ENCODE measurements around the gene SP6. TPM values are rescaled to one million over a fixed set of nuclear protein-coding genes. Genes with fewer than 3 reads are reported as not detected.

Gene SP6
- total RNA-seq, 4 donors from 2014 or later: 0.74 to 1.7 (median 1.2) TPM

DNA sequence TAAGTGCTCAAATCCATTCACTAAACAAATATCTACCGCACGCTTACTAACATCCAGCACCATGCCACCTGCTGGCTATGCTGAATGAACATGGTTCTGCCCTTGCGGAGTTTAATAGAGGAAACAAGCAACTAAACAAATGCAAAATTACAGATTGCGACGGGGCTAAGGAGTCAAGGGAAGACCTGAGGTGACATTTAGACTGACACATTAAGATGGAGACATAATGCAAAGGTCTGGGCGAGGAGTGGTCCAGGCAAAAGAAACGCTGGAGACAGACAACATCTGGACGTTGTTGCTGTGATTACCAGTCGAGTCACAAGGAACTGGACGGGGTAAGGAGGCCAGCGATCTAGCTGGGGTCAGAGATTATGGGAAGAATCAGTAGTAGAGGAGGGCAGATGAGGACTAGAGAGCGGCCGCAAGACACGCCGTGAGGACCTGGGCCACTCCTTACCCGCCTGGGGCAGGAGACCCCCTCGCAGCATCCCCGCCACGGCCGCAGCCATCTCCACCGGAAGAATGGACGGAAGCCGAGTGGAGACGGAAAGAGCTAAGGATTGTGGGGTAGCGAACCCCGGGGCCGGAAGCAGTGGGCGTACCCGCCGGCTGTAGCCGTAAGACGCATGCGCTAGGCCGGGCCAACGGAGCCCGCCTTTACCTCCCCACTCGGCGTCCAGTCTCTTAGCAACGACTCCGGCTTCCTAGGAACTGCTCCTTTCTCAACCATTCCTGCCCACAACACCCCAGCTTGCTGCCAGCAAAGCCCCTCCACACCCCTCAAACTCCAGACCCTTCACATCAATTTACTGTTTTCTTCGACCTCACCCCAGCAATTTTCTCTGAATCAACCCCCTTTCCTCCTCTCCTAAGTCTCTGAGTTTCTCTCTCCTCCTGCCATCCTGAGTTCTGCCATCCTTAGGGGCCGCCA, 19.7 kb downstream of the SP6 start, which contains the start of the genes LRRC46 and MRPL10:
Gene LRRC46 (plus strand): TSS at position 668 of the 931 bp plus-strand sequence. CDS start 320 bp downstream, outside the sequence.
Gene MRPL10 (minus strand): TSS at position 539 of the 931 bp plus-strand sequence. CDS start 30 bp downstream, at position 509.
- ATAC-seq (ENCODE audit: low FRiP score) (peak; percentile 95), DNase-seq (ENCODE audit: low spot score) (peak; percentile 74)
- TF ChIP-seq, protein P1, sequence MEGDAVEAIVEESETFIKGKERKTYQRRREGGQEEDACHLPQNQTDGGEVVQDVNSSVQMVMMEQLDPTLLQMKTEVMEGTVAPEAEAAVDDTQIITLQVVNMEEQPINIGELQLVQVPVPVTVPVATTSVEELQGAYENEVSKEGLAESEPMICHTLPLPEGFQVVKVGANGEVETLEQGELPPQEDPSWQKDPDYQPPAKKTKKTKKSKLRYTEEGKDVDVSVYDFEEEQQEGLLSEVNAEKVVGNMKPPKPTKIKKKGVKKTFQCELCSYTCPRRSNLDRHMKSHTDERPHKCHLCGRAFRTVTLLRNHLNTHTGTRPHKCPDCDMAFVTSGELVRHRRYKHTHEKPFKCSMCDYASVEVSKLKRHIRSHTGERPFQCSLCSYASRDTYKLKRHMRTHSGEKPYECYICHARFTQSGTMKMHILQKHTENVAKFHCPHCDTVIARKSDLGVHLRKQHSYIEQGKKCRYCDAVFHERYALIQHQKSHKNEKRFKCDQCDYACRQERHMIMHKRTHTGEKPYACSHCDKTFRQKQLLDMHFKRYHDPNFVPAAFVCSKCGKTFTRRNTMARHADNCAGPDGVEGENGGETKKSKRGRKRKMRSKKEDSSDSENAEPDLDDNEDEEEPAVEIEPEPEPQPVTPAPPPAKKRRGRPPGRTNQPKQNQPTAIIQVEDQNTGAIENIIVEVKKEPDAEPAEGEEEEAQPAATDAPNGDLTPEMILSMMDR (IDR thresholded peaks at IDR 0.05): no peak

DNA sequence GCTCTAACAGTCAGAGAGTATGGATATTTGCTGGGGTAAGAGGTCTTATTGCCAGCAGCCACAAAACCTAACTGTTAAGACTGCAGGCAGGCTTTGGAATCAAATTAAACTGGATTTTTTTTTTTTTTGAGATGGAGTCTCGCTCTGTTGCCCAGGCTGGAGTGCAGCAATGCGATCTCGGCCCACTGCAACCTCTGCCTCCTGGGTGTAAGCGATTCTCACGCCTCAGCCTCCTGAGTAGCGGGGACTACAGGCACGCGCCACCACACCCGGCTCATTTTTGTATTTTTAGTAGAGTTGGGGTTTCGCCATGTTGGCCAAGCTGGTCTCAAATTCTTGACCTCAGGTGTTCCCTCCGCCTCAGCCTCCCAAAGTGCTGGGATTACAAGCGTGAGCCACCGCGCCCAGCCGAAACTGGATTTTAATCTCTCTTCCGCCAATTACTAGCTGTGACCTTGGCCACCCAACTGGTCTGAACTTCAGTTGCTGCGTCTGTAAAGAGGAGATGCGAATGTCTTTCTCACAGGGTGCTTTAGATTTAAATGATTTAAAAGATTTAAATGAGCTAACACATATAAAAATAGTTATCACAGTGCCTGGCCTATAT, 20.5 kb downstream of the SP6 start:
- DNase-seq (ENCODE audit: low spot score) (no peak), ATAC-seq (ENCODE audit: low FRiP score) (no peak)
- TF ChIP-seq, protein P1 (IDR thresholded peaks at IDR 0.05): no peak

DNA sequence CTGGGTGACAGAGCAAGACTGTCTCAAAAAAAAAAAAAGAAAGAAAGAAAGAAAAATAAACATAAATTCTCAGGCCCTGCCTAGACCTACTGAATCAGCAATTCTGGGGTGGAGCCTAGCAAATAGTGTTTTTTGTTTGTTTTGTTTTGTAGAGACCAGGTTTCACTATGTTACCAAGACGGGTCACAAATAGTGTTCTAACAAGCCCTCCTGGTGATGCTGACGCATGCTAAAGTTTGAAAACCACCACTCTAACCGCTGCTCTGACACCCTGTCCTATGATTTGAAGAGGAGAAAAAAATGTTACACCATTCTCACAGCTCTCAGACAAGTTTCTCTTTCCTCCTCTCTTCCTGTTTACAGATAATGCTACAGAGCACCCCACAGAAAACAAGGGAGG, 21.1 kb downstream of the SP6 start:
- TF ChIP-seq, protein P1 (IDR thresholded peaks at IDR 0.05): no peak
- DNase-seq (ENCODE audit: low spot score): no peak
- ATAC-seq (ENCODE audit: low FRiP score): no peak

DNA sequence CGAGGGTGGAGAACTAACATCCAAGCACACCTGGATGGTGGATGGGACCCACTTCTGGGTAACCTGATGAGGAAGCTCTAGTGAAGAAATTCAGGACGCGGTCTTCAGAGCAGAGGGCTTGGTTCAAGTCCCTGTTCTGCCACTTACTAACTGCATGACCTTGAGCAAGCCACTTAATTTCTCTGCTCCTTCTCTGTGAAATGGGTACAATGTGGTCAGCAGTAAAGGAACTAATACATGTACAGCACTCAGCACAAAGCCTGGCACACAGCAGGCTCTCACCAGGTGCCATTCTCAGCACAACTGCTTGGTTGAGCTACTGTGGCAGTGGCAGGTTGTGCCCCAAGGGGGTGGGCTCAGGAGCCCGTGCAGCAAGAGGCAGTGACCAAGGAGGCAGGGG, 27.4 kb downstream of the SP6 start:
- ATAC-seq (ENCODE audit: low FRiP score) (no peak), DNase-seq (ENCODE audit: low spot score) (no peak)
- TF ChIP-seq, protein P1 (IDR thresholded peaks at IDR 0.05): no peak

DNA sequence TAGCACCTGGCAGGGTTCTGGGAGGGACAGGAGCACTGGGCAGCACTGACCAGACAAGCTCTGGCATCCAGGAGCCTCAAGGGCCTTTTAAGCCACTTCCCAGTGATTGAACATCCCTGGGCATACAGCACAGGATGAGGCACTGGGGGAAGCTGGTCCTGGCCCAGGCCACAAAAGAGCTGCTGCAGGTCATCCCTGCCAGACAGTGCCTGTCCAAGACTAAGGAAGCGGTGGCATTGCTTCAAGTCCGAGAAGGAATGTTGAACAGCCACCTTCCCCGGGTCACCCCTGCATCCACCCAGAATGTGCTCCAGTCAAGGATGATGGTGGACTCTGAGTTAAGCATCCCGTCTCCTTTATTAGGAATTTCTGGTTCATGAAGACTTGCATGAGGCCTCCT, 28.2 kb downstream of the SP6 start:
- TF ChIP-seq, protein P1 (IDR thresholded peaks at IDR 0.05): no peak
- ATAC-seq (ENCODE audit: low FRiP score) (no peak), DNase-seq (ENCODE audit: low spot score) (no peak)

DNA sequence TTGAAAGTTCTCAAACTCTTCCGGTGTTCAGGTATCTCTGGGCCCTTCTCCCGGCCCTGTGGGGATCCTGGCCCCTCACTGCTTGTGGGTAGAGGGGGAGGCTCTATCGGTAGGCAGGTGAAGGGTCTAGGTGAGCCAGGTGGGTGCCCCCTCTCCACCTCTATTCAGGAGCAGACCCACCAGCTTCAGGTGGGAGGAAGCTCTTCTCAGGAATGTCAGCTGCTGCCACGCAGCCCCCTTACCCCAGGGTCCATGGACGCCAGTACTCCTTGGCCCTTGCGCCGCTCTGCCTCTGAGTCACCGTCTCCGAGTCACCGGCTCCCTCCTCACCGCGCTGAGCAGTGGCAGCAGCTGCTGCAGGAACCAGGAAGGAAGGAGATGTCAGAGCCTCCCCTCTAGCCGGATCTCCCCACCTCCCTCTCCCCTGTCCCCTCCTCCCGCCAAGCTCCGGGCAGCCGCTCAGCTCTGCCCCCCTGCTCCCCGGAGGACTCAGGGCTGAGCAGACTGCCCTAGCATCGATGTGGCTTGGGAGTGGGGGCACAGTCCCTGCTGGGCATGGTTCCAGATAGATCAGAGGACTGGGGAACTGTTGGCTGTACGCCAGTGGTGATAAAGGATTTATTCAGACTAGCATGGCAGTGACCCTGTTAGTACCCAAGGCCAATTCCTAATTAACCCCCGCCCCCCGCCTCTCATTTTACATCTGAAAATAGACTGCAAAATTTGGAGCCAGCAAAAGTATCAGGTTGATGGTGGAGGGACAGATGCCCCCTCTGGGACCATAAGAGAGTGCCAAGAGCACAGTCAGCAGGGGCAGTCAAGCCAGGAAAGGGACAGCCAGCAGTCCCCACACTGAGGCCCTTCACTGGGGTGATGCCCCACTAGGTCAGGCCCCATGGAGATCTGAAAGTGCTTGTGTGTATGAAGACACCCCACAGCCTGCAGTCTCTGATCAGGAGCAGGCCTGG, 29.3 kb downstream of the SP6 start, which contains the start of gene OSBPL7:
Gene OSBPL7 (minus strand): TSS at position 371 of the 968 bp plus-strand sequence. CDS start 1,516 bp downstream, outside the sequence.
- ATAC-seq (ENCODE audit: low FRiP score): peak; percentile 88
- TF ChIP-seq, protein P1 (IDR thresholded peaks at IDR 0.05): no peak
- DNase-seq (ENCODE audit: low spot score): peak; percentile 42

Measured in omental fat pad (tissue), 4 donors.